CD1c-positive myeloid dendritic cell (primary cell): ENCODE results near the gene HS6ST2.

Experiments used
- DNase-seq: peaks from one replicate; pipeline ENCODE4 v3.0.0-alpha.2; 2016; ENCODE audit errors: extremely low spot score

The HS6ST2 gene

GRCh38 chrX:132848296-132848970 lies 110.0 kb downstream of the HS6ST2 start:
- DNase-seq: no peak

- no peak for DNase-seq
These were observed 115.1 kb downstream of the HS6ST2 start for GRCh38 chrX:132843363-132843762.

DNA sequence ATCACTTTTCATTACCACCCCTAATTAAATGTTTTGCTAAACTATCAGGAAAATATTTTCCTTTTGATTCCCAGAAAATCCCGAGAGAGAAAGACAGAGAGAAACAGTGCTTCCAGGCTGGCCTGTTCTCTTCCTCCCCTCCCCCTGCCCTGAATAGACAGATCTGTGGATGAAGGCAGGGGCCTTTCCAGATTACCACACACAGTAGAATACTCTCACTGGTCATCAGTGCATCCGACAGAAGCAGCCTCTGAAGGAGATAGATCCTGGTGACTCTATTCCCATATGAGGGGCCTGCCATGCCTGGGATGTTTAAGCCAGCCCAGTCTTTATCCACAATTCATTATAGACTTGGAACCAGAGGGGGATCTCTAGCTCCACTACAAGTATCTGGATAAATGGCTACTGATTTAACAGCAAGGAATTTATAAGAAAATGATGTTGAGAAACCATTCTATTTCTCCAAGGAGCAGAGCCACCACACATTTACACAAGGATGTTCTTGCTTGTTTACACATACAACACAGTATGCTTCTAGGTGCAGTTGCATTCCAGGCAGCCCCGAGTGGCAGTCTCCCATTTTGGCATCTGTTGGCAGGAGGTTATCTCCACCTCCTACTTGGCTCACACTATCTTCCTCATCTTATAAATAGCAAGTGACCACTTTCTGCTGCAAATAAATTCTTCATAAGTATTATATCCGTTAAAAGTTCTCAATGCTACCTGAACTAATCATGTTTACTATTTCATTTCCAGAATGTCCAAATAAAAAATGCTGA lies 115.8 kb downstream of the HS6ST2 start:
- no peak for DNase-seq

GRCh38 chrX:132837967-132838366 lies 120.5 kb downstream of the HS6ST2 start:
- no peak for DNase-seq

- DNase-seq: no peak
These were observed 121.3 kb downstream of the HS6ST2 start for GRCh38 chrX:132837126-132837525.

GRCh38 chrX:132836471-132836870 lies 122.0 kb downstream of the HS6ST2 start:
- no peak for DNase-seq

DNA sequence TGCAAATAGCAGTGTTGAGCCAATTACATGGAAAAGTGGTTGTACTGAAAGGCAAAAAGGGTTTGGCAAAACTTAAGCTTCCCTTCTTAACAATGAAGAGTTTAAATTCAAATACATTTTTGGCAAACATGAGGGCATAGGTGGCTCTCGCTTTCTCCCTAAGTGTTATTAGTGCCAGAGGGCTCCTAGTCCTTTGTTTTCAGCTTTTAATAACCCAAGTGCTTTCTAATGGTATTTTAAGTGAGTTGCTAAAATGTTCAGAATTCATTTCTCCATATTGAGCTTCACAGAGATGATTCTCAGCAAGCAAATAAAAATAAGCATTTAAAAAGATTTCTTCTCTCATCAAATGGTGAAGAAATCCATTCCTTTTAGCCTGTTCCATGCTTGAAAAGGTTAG lies 123.7 kb downstream of the HS6ST2 start:
- DNase-seq: no peak

DNA sequence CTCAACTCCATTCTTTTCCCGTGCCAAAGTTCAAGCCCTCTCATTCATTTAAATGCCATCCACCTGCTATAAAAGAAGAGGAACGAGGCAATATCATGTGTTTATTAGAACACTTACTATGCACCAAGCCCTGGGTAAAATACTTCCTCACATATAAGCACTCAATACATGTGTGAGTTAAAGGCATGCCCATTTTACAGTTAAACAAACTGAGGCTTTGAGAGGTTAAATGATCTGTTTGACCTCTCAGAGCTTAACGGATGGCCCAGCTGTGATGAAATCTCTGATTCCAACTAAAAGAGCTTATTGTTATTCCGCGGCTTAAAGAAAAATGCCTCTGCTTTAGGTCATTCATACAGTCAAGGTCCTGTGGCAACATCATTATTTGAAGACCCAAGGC lies 124.3 kb downstream of the HS6ST2 start:
- DNase-seq: no peak

GRCh38 chrX:132833373-132833772 lies 125.1 kb downstream of the HS6ST2 start:
- DNase-seq: no peak

- no peak for DNase-seq
These were observed 127.0 kb downstream of the HS6ST2 start for GRCh38 chrX:132831336-132831973.

GRCh38 chrX:132822634-132823012 lies 135.8 kb downstream of the HS6ST2 start:
- DNase-seq: no peak

GRCh38 chrX:132821974-132822633 lies 136.3 kb downstream of the HS6ST2 start:
- DNase-seq: no peak

DNA sequence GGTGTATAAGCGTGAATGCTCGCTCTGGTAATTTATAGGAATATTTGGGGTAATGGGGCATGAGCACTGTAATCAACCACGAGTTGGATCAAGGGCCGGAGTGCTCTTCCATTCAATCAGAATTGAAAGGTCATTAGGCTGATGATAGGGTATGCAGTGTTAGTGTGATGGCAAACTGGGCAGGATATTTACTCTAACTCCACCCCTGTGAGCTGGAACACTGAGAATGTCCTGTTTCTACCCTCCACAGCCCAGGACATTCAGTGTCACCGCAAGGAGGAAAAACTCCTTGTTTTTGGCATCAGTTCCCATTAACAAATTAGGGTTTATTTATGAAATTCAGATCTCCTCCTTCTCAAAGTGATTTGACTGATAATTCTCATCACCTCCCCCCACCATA lies 137.8 kb downstream of the HS6ST2 start:
- no peak for DNase-seq

GRCh38 chrX:132819711-132820264 lies 138.6 kb downstream of the HS6ST2 start:
- DNase-seq: no peak

GRCh38 chrX:132818638-132819037 lies 139.8 kb downstream of the HS6ST2 start:
- no peak for DNase-seq

GRCh38 chrX:132815643-132816042 lies 142.8 kb downstream of the HS6ST2 start:
- DNase-seq: no peak

GRCh38 chrX:132810964-132811712 lies 147.3 kb downstream of the HS6ST2 start:
- no peak for DNase-seq

DNA sequence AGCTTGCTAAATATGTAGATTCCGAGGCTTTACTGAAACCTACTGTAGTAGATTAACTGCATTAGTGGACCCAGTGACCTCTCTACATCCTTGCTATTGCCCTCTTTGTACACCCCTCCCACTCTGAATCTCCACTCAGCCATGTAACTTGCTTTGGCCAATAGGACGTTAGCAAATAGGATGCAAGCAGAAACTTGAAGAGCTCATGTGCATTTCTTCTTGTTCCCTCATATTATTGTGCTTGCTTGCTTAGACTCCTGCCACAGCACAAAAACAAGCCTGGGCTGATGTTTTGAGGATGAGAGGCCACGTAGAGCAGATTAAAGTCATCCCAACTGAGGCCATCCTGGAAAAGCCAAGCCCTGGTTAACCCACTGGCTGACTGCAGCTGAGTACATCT lies 147.9 kb downstream of the HS6ST2 start:
- DNase-seq: no peak

- no peak for DNase-seq
These were observed 148.8 kb downstream of the HS6ST2 start for GRCh38 chrX:132809581-132809980.

- no peak for DNase-seq
These were observed 150.9 kb downstream of the HS6ST2 start for GRCh38 chrX:132807411-132808030.

DNA sequence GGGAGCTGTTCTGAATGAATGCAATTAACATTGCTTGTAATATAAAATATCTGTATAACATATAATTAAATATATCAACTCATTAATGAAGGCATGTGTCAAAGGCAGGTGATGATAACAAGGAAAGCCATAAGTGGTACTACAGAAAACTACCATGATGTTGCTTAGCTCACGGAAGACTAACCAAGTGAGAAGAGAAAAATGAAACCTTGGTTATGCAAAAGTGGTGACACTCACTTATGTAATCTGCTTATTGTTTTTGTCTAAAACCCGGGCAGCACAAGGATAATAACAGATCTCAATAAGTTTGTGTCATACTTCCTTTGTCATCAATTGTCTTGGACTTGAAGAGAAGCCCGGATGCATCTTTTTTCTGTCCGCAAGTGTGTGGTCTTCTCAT lies 156.4 kb downstream of the HS6ST2 start:
- DNase-seq: no peak
